Measurements from ENCODE around the gene C14orf180. TPM values are rescaled to one million over a fixed set of nuclear protein-coding genes. Genes with fewer than 3 reads are reported as not detected.

The C14orf180 gene
- polyA plus RNA-seq, 1 experiment, result not detected

DNA sequence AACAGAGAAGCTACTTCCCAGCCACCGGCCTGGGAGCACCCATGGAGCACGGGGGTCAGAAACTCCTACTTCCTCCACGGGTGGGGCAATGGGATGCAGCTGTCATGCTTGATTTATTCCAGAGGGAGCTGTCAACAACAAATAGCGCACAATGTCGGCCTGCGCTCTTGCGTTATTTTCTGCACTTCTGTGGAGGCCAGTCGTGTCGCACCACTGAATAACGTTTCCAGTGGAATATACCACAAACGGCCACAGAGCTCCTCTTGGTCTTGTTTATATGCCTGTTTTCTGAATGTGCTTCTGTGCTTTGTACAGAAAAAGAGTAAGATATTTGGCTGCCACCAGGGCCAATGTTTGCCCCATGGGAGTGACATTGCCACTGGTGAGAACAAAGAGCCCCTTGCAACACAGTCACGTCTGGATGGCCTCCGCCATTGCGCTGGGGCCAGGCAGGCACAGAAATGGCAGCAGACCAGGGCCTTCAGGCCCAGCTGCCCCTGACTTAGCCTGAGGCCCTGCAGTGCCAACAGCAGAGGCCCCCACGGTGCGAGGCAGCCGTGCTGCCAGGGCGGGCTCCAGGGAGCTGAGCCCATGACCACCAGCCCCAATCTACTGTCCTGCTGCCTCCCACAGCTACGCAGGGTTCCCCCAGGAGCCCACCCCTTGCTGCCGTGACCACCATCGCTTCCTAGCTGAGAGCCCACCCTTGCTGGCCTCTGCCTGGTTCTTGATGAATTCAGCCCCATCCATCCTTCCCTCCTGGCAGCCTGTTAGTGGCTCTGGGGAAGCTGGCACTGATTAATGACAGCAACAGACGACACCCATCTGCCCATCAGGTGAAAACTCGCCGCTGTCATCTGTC is 53.9 kb downstream of the C14orf180 start:
- H3K4me3 ChIP-seq (ENCODE audit: low read depth, low read length), result no peak overlapping the region
- no peak overlapping the region for H3K27ac ChIP-seq (ENCODE audit: low read depth, low read length)
- DNase-seq (ENCODE audit: low read depth, low spot score), result no peak
- CTCF ChIA-PET, result interaction anchor here (1.0 kb wide), 1 partner anchor 556 kb away, joined by 3 read pairs; no protein-coding TSS in a partner anchor
- no peaks in the 10 kb centered on the region for H3K9me3 ChIP-seq (ENCODE audit: control insufficient read depth, insufficient read depth, low read length)
- POLR2A ChIA-PET, result no interaction called here
- H3K27me3 ChIP-seq (ENCODE audit: control insufficient read depth, insufficient read depth, low read length), result peaks cover 10% of the 10 kb centered on the region
- TF ChIP-seq, protein P1, sequence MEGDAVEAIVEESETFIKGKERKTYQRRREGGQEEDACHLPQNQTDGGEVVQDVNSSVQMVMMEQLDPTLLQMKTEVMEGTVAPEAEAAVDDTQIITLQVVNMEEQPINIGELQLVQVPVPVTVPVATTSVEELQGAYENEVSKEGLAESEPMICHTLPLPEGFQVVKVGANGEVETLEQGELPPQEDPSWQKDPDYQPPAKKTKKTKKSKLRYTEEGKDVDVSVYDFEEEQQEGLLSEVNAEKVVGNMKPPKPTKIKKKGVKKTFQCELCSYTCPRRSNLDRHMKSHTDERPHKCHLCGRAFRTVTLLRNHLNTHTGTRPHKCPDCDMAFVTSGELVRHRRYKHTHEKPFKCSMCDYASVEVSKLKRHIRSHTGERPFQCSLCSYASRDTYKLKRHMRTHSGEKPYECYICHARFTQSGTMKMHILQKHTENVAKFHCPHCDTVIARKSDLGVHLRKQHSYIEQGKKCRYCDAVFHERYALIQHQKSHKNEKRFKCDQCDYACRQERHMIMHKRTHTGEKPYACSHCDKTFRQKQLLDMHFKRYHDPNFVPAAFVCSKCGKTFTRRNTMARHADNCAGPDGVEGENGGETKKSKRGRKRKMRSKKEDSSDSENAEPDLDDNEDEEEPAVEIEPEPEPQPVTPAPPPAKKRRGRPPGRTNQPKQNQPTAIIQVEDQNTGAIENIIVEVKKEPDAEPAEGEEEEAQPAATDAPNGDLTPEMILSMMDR (IDR thresholded peaks at IDR 0.05; ENCODE audit: low read depth, low read length), result no peak

DNA sequence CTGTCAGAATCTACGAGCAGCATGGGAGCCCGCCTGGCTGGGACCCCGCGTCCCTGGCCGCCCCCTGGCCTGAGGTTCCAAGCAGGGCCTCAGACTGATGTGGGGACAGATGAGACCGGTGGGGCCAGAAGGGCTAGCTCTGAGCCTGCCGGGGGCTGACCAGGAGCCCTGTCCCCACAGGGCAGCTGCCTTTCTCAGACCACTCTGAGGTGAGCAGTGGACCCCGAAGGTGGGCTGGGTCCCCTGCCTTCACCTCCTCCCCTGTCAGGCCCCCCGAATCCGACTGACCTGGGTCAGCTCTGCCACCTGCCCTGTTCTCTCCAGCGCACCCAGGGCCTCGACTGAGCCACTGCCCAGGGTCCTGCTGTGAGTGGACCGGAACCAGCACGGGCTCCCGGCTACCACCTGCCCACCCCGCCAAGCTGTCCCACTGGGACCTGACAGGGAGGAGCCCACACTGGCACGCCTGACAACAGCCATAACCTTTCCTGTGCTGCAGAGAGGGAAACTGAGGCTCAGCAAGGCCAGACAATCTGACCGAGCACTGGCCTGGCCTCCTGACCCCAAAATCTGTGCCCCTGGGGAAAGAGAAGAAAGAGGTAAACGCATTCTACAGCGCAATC is 54.7 kb downstream of the C14orf180 start:
- H3K27ac ChIP-seq (ENCODE audit: low read depth, low read length), result no peak overlapping the region
- ChIA-PET CTCF (no interaction called here), POLR2A (no interaction called here)
- no peaks in the 10 kb centered on the region for H3K9me3 ChIP-seq (ENCODE audit: control insufficient read depth, insufficient read depth, low read length)
- H3K27me3 ChIP-seq (ENCODE audit: control insufficient read depth, insufficient read depth, low read length), result peaks cover 17% of the 10 kb centered on the region
- TF ChIP-seq, protein P1 (IDR thresholded peaks at IDR 0.05; ENCODE audit: low read depth, low read length), result no peak
- H3K4me3 ChIP-seq (ENCODE audit: low read depth, low read length), result no peak overlapping the region
- no peak for DNase-seq (ENCODE audit: low read depth, low spot score)

DNA sequence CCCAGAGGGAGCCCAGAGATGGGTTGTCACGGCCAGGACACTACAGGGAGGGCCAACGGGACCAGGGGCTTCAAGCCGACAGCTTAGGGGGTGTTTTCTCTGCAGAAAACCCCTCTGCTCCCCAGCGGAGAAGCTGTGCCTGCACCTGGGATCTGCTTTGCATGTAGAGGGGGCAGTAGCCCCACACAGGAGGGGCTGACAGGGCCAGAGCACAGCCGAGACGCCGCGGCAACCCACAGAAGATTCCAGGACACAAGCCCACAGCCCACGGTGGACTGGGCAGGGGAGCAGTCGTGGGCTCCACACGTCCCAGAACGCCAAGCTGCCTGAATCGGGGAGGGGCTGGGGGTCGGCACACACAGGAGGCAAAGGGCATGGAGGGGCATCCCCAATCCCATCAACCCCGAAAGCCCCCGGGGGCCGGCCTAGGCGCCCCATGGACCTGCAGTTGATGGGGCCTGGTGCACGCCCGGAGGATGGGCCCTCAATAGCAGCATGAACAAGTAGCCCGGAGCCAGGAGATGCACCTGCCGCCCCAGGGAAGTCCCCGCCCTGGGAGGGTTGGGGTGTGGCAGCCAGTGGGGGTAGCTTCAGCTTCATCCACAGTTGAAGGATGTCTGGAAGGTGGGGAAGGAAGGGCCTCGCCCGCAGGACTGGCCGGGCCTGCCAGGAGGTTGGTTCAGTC is 55.5 kb downstream of the C14orf180 start:
- no peak for DNase-seq (ENCODE audit: low read depth, low spot score)
- POLR2A ChIA-PET, result no interaction called here
- Histone ChIP-seq H3K27ac (ENCODE audit: low read depth, low read length) (no peak overlapping the region), H3K4me3 (ENCODE audit: low read depth, low read length) (no peak overlapping the region), H3K9me3 (ENCODE audit: control insufficient read depth, insufficient read depth, low read length) (no peaks in the 10 kb centered on the region), H3K27me3 (ENCODE audit: control insufficient read depth, insufficient read depth, low read length) (peaks cover 20% of the 10 kb centered on the region)
- TF ChIP-seq, protein P1 (IDR thresholded peaks at IDR 0.05; ENCODE audit: low read depth, low read length), result no peak
- CTCF ChIA-PET, result no interaction called here

DNA sequence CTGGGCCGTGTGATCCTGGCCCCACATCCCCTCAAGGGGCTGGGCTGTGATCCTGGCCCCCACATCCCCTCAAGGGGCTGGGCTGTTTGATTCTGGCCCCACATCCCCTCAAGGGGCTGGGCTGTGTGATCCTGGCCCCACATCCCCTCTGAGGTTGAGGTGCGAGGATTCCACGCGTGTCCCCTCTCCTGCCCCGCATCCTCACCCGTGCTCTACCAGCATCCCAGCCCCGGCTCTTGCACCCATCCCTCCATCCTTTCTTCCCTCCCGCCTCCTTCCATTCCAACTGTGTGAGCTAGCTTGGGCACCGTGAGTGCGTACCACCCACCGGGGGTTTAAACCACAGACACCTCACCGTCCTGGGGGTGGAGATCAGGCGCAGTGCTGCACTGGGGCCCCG is 56.2 kb downstream of the C14orf180 start:
- Histone ChIP-seq H3K27ac (ENCODE audit: low read depth, low read length) (no peak overlapping the region), H3K4me3 (ENCODE audit: low read depth, low read length) (no peak overlapping the region), H3K9me3 (ENCODE audit: control insufficient read depth, insufficient read depth, low read length) (no peaks in the 10 kb centered on the region), H3K27me3 (ENCODE audit: control insufficient read depth, insufficient read depth, low read length) (peaks cover 20% of the 10 kb centered on the region)
- TF ChIP-seq, protein P1 (IDR thresholded peaks at IDR 0.05; ENCODE audit: low read depth, low read length), result no peak
- ChIA-PET POLR2A (no interaction called here), CTCF (interaction anchor here (1.4 kb wide), 1 partner anchor 558 kb away, joined by 3 read pairs; no protein-coding TSS in a partner anchor)
- DNase-seq (ENCODE audit: low read depth, low spot score), result no peak
